H1 (cell line): Measurements from ENCODE around the gene SOHLH1. TPM values are rescaled to one million over a fixed set of nuclear protein-coding genes. Genes with fewer than 3 reads are reported as not detected.

ENCODE experiments used
- CTCF ChIA-PET: fragments of 300-600 bp; sonication (Branson Sonifier 250); formaldehyde crosslinking; loops from one replicate; lab custom pipeline; 2021; ENCODE audit not compliant: partially characterized antibody; lab: Charles Lee
- POLR2A ChIA-PET: fragments of 300-600 bp; sonication (Branson Sonifier 250); formaldehyde crosslinking; loops from one replicate; lab custom pipeline; 2021; ENCODE audit warnings: inconsistent platforms; ENCODE audit not compliant: partially characterized antibody; lab: Charles Lee
- DNase-seq, 2 experiments: peaks; one replicate each; pipeline versions ENCODE4 v3.0.0 to v3.0.0-alpha.2; 2010 to 2022; ENCODE audit warnings: low spot score in 2 of 2, low read depth in 1 of 2, mixed read lengths in 1 of 2
- FAIRE-seq: peaks from 2 replicates; lab custom pipeline; 2011; peaks lifted over from hg19 to GRCh38; lab: Jason Lieb, UNC
- H2AFZ ChIP-seq: 2 replicates; pipeline ENCODE4 v1.8.1; 2012; ENCODE audit warnings: low read length, inconsistent platforms
- H2AK5ac ChIP-seq: 2 replicates; pipeline ENCODE4 v1.6.1; 2013; ENCODE audit warnings: low read depth, low read length
- H2BK120ac ChIP-seq: replicated peaks from 2 replicates; pipeline ENCODE3; 2013; ENCODE audit warnings: low read depth, low read length, inconsistent platforms
- H2BK12ac ChIP-seq: 2 replicates; pipeline ENCODE4 v1.6.1; 2013; ENCODE audit warnings: low read depth, low read length
- H2BK15ac ChIP-seq: 2 replicates; pipeline ENCODE4 v1.6.1; 2013; ENCODE audit warnings: low read length
- H2BK20ac ChIP-seq: 2 replicates; pipeline ENCODE4 v1.6.1; 2013; ENCODE audit warnings: low read length
- H2BK5ac ChIP-seq: 2 replicates; pipeline ENCODE4 v1.6.1; 2013; ENCODE audit warnings: low read depth, low read length
- H3K14ac ChIP-seq: 2 replicates; pipeline ENCODE4 v1.6.1; 2013; ENCODE audit warnings: inconsistent platforms; ENCODE audit not compliant: insufficient read length
- H3K18ac ChIP-seq: 2 replicates; pipeline ENCODE4 v1.6.1; 2013; ENCODE audit warnings: low read length; ENCODE audit errors: extremely low read depth
- H3K23ac ChIP-seq: 2 replicates; pipeline ENCODE4 v1.6.1; 2013; ENCODE audit warnings: inconsistent platforms; ENCODE audit not compliant: insufficient read length
- H3K23me2 ChIP-seq: 2 replicates; pipeline ENCODE4 v1.6.1; 2013; ENCODE audit warnings: low read depth, low read length
- H3K27ac ChIP-seq: 2 replicates; pipeline ENCODE4 v1.6.1; 2011; ENCODE audit warnings: low read depth, low read length, inconsistent platforms
- H3K27me3 ChIP-seq, 4 experiments: replicated peaks in 1 of 4; 1 replicate in 1 of 4; 2 replicates in 3 of 4; pipeline versions ENCODE4 v1.6.1 to v1.8.1; 2011 to 2013; ENCODE audit warnings: low read length in 3 of 4, mild to moderate bottlenecking in 3 of 4, inconsistent platforms in 2 of 4, mixed read lengths in 2 of 4, moderate library complexity in 1 of 4; ENCODE audit not compliant: control insufficient read depth in 3 of 4, insufficient read depth in 3 of 4; ENCODE audit errors: extremely low read depth in 1 of 4
- H3K36me3 ChIP-seq, 4 experiments: 2 replicates each; pipeline versions ENCODE4 v1.6.1 to v1.8.1; 2011 to 2013; ENCODE audit warnings: mild to moderate bottlenecking in 4 of 4, low read length in 3 of 4, moderate library complexity in 2 of 4, control low read depth in 1 of 4, inconsistent platforms in 1 of 4; ENCODE audit not compliant: insufficient read depth in 4 of 4, control insufficient read depth in 2 of 4
- H3K4ac ChIP-seq: replicated peaks from 2 replicates; pipeline ENCODE3; 2013; ENCODE audit warnings: low read length, low read depth, mixed read lengths, inconsistent platforms; ENCODE audit not compliant: insufficient read length
- H3K4me1 ChIP-seq, 4 experiments: replicated peaks in 1 of 4; 1 replicate in 1 of 4; 2 replicates in 3 of 4; pipeline versions ENCODE4 v1.6.1 to v1.8.1; 2011 to 2013; ENCODE audit warnings: low read length in 3 of 4, inconsistent platforms in 2 of 4, mixed read lengths in 1 of 4; ENCODE audit not compliant: insufficient read depth in 4 of 4, control insufficient read depth in 3 of 4
- H3K4me2 ChIP-seq, 2 experiments: 2 replicates each; pipeline versions ENCODE4 v1.6.1 to v1.8.1; 2011 to 2013; ENCODE audit warnings: low read depth in 2 of 2, low read length in 2 of 2, control low read depth in 1 of 2, inconsistent platforms in 1 of 2, mild to moderate bottlenecking in 1 of 2; ENCODE audit not compliant: insufficient read depth in 1 of 2
- H3K4me3 ChIP-seq, 4 experiments: fragments of 200-600, 300-600 bp in 1 of 4; sonication (generic), shearing (Covaris generic), sonication (Bioruptor Twin) in 1 of 4; 2 replicates each; pipeline versions ENCODE4 v1.5.1 to v1.8.1; 2011 to 2016; ENCODE audit warnings: low read length in 4 of 4, low read depth in 3 of 4, control low read depth in 2 of 4, inconsistent platforms in 2 of 4, mild to moderate bottlenecking in 2 of 4, mixed read lengths in 1 of 4, moderate library complexity in 1 of 4; ENCODE audit not compliant: insufficient read depth in 2 of 4; ENCODE audit errors: extremely low read depth in 1 of 4
- H3K56ac ChIP-seq: replicated peaks from 2 replicates; pipeline ENCODE3; 2013; ENCODE audit warnings: low read depth, mild to moderate bottlenecking, mixed read lengths, low read length, inconsistent platforms; ENCODE audit not compliant: insufficient read length
- H3K79me1 ChIP-seq: 2 replicates; pipeline ENCODE4 v1.6.1; 2013; ENCODE audit warnings: low read depth, low read length, control low read depth
- H3K79me2 ChIP-seq, 2 experiments: 2 replicates each; pipeline versions ENCODE4 v1.6.1 to v1.8.1; 2012 to 2013; ENCODE audit warnings: low read length in 2 of 2, mild to moderate bottlenecking in 2 of 2, inconsistent platforms in 1 of 2; ENCODE audit not compliant: insufficient read depth in 2 of 2, control insufficient read depth in 1 of 2
- H3K9ac ChIP-seq, 4 experiments: replicated peaks in 1 of 4; 1 replicate in 1 of 4; 2 replicates in 3 of 4; pipeline versions ENCODE4 v1.6.1 to v1.8.1; 2011 to 2013; ENCODE audit warnings: low read depth in 3 of 4, low read length in 3 of 4, control low read depth in 2 of 4, mild to moderate bottlenecking in 2 of 4, moderate library complexity in 2 of 4, inconsistent platforms in 1 of 4; ENCODE audit errors: extremely low read depth in 1 of 4
- H3K9me3 ChIP-seq, 2 experiments: 2 replicates each; pipeline versions ENCODE4 v1.6.1 to v1.8.1; 2012 to 2013; ENCODE audit warnings: mild to moderate bottlenecking in 2 of 2, moderate library complexity in 2 of 2, control low read depth in 1 of 2, inconsistent platforms in 1 of 2, low read depth in 1 of 2, low read length in 1 of 2, mixed read lengths in 1 of 2; ENCODE audit not compliant: insufficient read depth in 2 of 2
- H4K20me1 ChIP-seq, 2 experiments: replicated peaks in 1 of 2; 2 replicates each; pipeline versions ENCODE3 to v1.8.1; 2011 to 2013; ENCODE audit warnings: inconsistent platforms in 2 of 2, low read length in 2 of 2, mild to moderate bottlenecking in 1 of 2; ENCODE audit not compliant: insufficient read depth in 2 of 2, control insufficient read depth in 1 of 2
- H4K5ac ChIP-seq: 2 replicates; pipeline ENCODE4 v1.6.1; 2013; ENCODE audit warnings: low read length, low read depth, mixed read lengths, inconsistent platforms; ENCODE audit not compliant: insufficient read length
- H4K8ac ChIP-seq: 2 replicates; pipeline ENCODE4 v1.8.0; 2013; ENCODE audit warnings: mild to moderate bottlenecking, moderate library complexity, low read length, inconsistent platforms; ENCODE audit not compliant: insufficient read depth; ENCODE audit errors: extremely low read depth
- H4K91ac ChIP-seq: replicated peaks from 2 replicates; pipeline ENCODE3; 2013; ENCODE audit warnings: low read length, mixed read lengths, inconsistent platforms; ENCODE audit not compliant: insufficient read length
- GTF2F1 ChIP-seq: IDR thresholded peaks from 2 replicates; pipeline ENCODE4 v1.6.1; 2012; ENCODE audit warnings: low read depth, low read length, improper control_type of control experiment, borderline replicate concordance
- NANOG ChIP-seq: IDR thresholded peaks from 2 replicates; pipeline ENCODE4 v1.6.1; 2011; ENCODE audit warnings: low read length, low read depth, mild to moderate bottlenecking, inconsistent platforms; ENCODE audit not compliant: insufficient read depth, poor library complexity, severe bottlenecking
- POLR2AphosphoS5 ChIP-seq: IDR thresholded peaks from 2 replicates; pipeline ENCODE4 v1.6.1; 2011; ENCODE audit warnings: low read depth, low read length
- POU5F1 ChIP-seq: IDR thresholded peaks from 2 replicates; pipeline ENCODE4 v1.6.1; 2011; ENCODE audit warnings: low read depth, mild to moderate bottlenecking, low read length, moderate library complexity
- RFX5 ChIP-seq: IDR thresholded peaks from 2 replicates; pipeline ENCODE4 v1.6.1; 2011; ENCODE audit warnings: low read depth, low read length, improper control_type of control experiment, borderline replicate concordance
- SUZ12 ChIP-seq: fragments of 200-600 bp; sonication (generic); IDR thresholded peaks from 2 replicates; pipeline ENCODE4 v1.6.1; 2012; ENCODE audit warnings: mild to moderate bottlenecking, inconsistent platforms, low read length, moderate library complexity, mixed read lengths
- TAF1 ChIP-seq: IDR thresholded peaks from 2 replicates; pipeline ENCODE4 v1.6.1; 2011; ENCODE audit warnings: mild to moderate bottlenecking, low read depth, low read length
- WGBS, 2 experiments: shearing (Covaris generic) in 1 of 2; methylation state at CpG; one replicate each; pipeline versions ENCODE4 v1.1.6 to v1.1.7; 2013 to 2015; ENCODE audit warnings: low lambda C conversion rate in 2 of 2, mixed read lengths in 2 of 2, inconsistent platforms in 1 of 2, low coverage in 1 of 2, missing lambda C conversion rate in 1 of 2; ENCODE audit not compliant: insufficient replicate concordance in 2 of 2, insufficient coverage in 1 of 2, insufficient read length in 1 of 2; ENCODE audit errors: extremely low coverage in 1 of 2, missing lambda C conversion rate in 1 of 2; 5-methylcytosine and 5-hydroxymethylcytosine counted together
- polyA plus RNA-seq, 7 experiments: library from polyadenylated mRNA; depleted of rRNA in 3 of 7; stranded (reverse) in 5 of 7; unstranded in 2 of 7; fragments of >200 nt in 5 of 7; fragments of 200-250 nt in 2 of 7; gene quantifications; 1 replicate in 5 of 7; 2 replicates in 1 of 7; 4 replicates in 1 of 7; pipeline versions ENCODE4 v1.2.1 to v1.2.3, GENCODE V29; 2011 to 2013; ENCODE audit warnings: missing spikeins in 2 of 7, mixed read lengths in 2 of 7
- total RNA-seq: library from RNA; stranded (reverse); fragmentation: NEBNext Ultra II Directional; extraction: Animal tissue kit (Norgen Biotek cat#: 25700); gene quantifications from 2 replicates; pipeline ENCODE4 v1.2.1, GENCODE V29; 2021

Gene SOHLH1
- total and polyA plus RNA-seq, 2 of the 8 experiments (the other 6 are each of a cell fraction or from before 2014, with no cell fraction given), result 0.11 TPM; not detected in 1

DNA sequence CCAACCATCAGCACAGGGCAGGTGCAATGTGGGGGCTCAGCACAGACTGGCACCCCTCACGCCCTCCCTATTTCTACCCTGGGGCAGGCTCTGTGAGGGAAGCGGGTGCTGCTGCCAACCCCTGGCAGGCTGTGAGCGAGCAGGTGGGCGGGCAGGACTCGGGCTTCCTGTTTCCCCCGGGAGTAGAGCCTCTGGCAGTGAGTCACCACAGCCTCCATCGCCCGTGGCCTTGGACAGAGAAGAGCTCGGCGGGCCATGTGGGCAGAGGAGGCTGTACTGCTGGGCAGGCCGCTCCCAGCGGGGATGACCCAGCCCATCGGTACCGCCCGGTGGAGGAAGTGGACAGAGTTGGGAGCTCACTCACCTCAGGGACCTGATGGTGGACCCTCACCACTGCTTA is 19.3 kb upstream of the SOHLH1 start:
- no peak overlapping the region; the same call in 1 of the 2 replicates for H2BK12ac ChIP-seq
- H2AFZ ChIP-seq, result no peak overlapping the region
- H3K14ac ChIP-seq, result no peak overlapping the region
- no peak overlapping the region for H2BK120ac ChIP-seq
- TF ChIP-seq POLR2AphosphoS5 (no peak), GTF2F1 (no peak), TAF1 (no peak), RFX5 (no peak), NANOG (no peak), POU5F1 (no peak), SUZ12 (no peak)
- no peak overlapping the region for H2BK20ac ChIP-seq
- 97% methylated on average over 11 of the region's 15 CpGs; no CpG with 5 or more reads in 1 of the 2 experiments for WGBS, 2 experiments
- no peak overlapping the region for H4K91ac ChIP-seq
- ChIA-PET CTCF (interaction anchor here (0.6 to 0.9 kb wide), 2 partner anchors 25 to 124 kb away, joined by 3 read pairs; no protein-coding TSS in a partner anchor), POLR2A (no interaction called here)
- no peaks in the 10 kb centered on the region for H3K36me3 ChIP-seq
- no peak overlapping the region for H3K4ac ChIP-seq
- no peak overlapping the region for H3K18ac ChIP-seq
- H3K79me2 ChIP-seq, result no peaks in the 10 kb centered on the region
- H4K20me1 ChIP-seq, result peaks cover 4 to 10% of the 10 kb centered on the region in 2 experiments
- no peak for DNase-seq
- no peak overlapping the region for H3K23ac ChIP-seq
- no peak for FAIRE-seq
- H4K5ac ChIP-seq, result no peak overlapping the region
- H3K79me1 ChIP-seq, result no peaks in the 10 kb centered on the region
- H2AK5ac ChIP-seq, result no peak overlapping the region
- no peak overlapping the region for H3K4me2 ChIP-seq
- H3K23me2 ChIP-seq, result no peaks in the 10 kb centered on the region
- no peak overlapping the region for H2BK5ac ChIP-seq
- H4K8ac ChIP-seq, result no peak overlapping the region
- no peak overlapping the region for H3K4me3 ChIP-seq
- no peak overlapping the region for H3K56ac ChIP-seq
- no peak overlapping the region for H2BK15ac ChIP-seq
- no peak overlapping the region; a peak in 1 of 7 replicates for H3K9ac ChIP-seq
- no peaks in the 10 kb centered on the region for H3K9me3 ChIP-seq
- H3K4me1 ChIP-seq, result peaks cover 0 to 5% (median 2%) of the 10 kb centered on the region in 4 experiments; a peak in 3 of 7 replicates
- H3K27ac ChIP-seq, result no peak overlapping the region
- peaks cover 0 to 18% (median 17%) of the 10 kb centered on the region in 4 experiments; a peak in 6 of 7 replicates for H3K27me3 ChIP-seq
